HepG2 (cell line): ENCODE data around the gene SAYSD1. TPM values are rescaled to one million over a fixed set of nuclear protein-coding genes. Genes with fewer than 3 reads are reported as not detected.

Experiments used
- ATAC-seq: fragments of 200-7000 bp; cut with Tn5 transposase; 3 replicates; pipeline ENCODE4 v1.9.1; 2020; ENCODE audit warnings: mild to moderate bottlenecking, moderate library complexity
- BruUV-seq: library from RNA; stranded (reverse); fragments of 400-500 nt; replicated peaks from 2 replicates; lab custom pipeline; 2021; lab: Mats Ljungman, UMichigan
- CTCF ChIA-PET: fragments of 300-600 bp; formaldehyde crosslinking; extraction: SDS; loops from one replicate; lab custom pipeline; 2021; ENCODE audit warnings: low total read pairs, inconsistent platforms, low intra/inter-chr PET ratio; lab: Yijun Ruan, JAX
- POLR2A ChIA-PET: fragments of 350-600 bp; sonication (Branson Sonifier 250); formaldehyde crosslinking; loops from one replicate; lab custom pipeline; 2020; ENCODE audit warnings: antibody characterized with exemption, inconsistent platforms; lab: Yijun Ruan, JAX
- DNase-seq: peaks from one replicate; pipeline ENCODE4 v3.0.0-alpha.2; 2015; ENCODE audit warnings: low spot score
- FAIRE-seq: peaks from 3 replicates; lab custom pipeline; 2011; peaks lifted over from hg19 to GRCh38; lab: Jason Lieb, UNC
- H2AFZ ChIP-seq: one replicate; pipeline ENCODE4 v1.6.1; 2011; ENCODE audit warnings: low read length, inconsistent platforms
- H3K27ac ChIP-seq: fragments of 300-600 bp; 3 replicates; pipeline ENCODE4 v1.8.0; 2011; ENCODE audit warnings: mixed run types, mild to moderate bottlenecking, mixed read lengths, low read length, inconsistent platforms; ENCODE audit not compliant: insufficient read depth; ENCODE audit errors: extremely low read length
- H3K27me3 ChIP-seq, 2 experiments: fragments of 200-600 bp in 1 of 2; 2 replicates in 1 of 2; 3 replicates in 1 of 2; pipeline versions ENCODE4 v1.6.0 to v1.8.0; 2011; ENCODE audit warnings: low read length in 2 of 2, mild to moderate bottlenecking in 2 of 2, moderate library complexity in 2 of 2, inconsistent platforms in 1 of 2; ENCODE audit not compliant: insufficient read depth in 2 of 2, control insufficient read depth in 1 of 2
- H3K36me3 ChIP-seq, 2 experiments: fragments of 200-600 bp in 1 of 2; replicated peaks in 1 of 2; 2 replicates in 1 of 2; 3 replicates in 1 of 2; pipeline versions ENCODE4 v1.5.1 to v1.8.0; 2011; ENCODE audit warnings: low read length in 2 of 2, inconsistent platforms in 1 of 2; ENCODE audit not compliant: insufficient read depth in 2 of 2, control insufficient read depth in 1 of 2
- H3K4me1 ChIP-seq: 2 replicates; pipeline ENCODE4 v1.5.1; 2012; ENCODE audit warnings: low read length, inconsistent platforms; ENCODE audit not compliant: insufficient read depth
- H3K4me2 ChIP-seq: 2 replicates; pipeline ENCODE4 v1.6.0; 2011; ENCODE audit warnings: low read depth, low read length, inconsistent platforms
- H3K4me3 ChIP-seq, 3 experiments: fragments of 200-600 bp in 1 of 3; sonication (generic), shearing (Covaris generic) in 1 of 3; replicated peaks in 1 of 3; 2 replicates each; pipeline ENCODE4 v1.5.1; 2011 to 2016; ENCODE audit warnings: low read length in 3 of 3, inconsistent platforms in 2 of 3, low read depth in 2 of 3, mild to moderate bottlenecking in 2 of 3, control low read depth in 1 of 3, mixed read lengths in 1 of 3; ENCODE audit not compliant: insufficient read depth in 1 of 3
- H3K79me2 ChIP-seq: one replicate; pipeline ENCODE4 v1.6.1; 2011; ENCODE audit warnings: low read length, inconsistent platforms; ENCODE audit not compliant: insufficient read depth
- H3K9ac ChIP-seq: 2 replicates; pipeline ENCODE4 v1.6.0; 2011; ENCODE audit warnings: mild to moderate bottlenecking, low read depth, low read length, inconsistent platforms; ENCODE audit not compliant: insufficient read depth
- H3K9me3 ChIP-seq: 2 replicates; pipeline ENCODE4 v1.5.1; 2012; ENCODE audit warnings: mild to moderate bottlenecking, low read length
- H4K20me1 ChIP-seq: 2 replicates; pipeline ENCODE4 v1.6.0; 2011; ENCODE audit warnings: inconsistent platforms, mild to moderate bottlenecking, low read length, moderate library complexity; ENCODE audit not compliant: insufficient read depth
- HIVEP1 ChIP-seq: sonication (generic); formaldehyde crosslinking; IDR thresholded peaks from 2 replicates; pipeline ENCODE4 v1.4.0; 2020; ENCODE audit warnings: mild to moderate bottlenecking, missing genetic modification reagents
- POLR2A ChIP-seq, 2 experiments: IDR thresholded peaks; 2 replicates each; pipeline ENCODE4 v1.6.1; 2011; ENCODE audit warnings: low read depth in 2 of 2, low read length in 2 of 2, mild to moderate bottlenecking in 1 of 2, moderate library complexity in 1 of 2; ENCODE audit not compliant: insufficient read depth in 1 of 2
- RAD51 ChIP-seq: fragments of 450-650 bp; IDR thresholded peaks from 2 replicates; pipeline ENCODE4 v1.6.1; 2016; ENCODE audit warnings: borderline replicate concordance
- RFX1 ChIP-seq: fragments of 450-650 bp; IDR thresholded peaks from 2 replicates; pipeline ENCODE4 v1.6.1; 2017
- SMC3 ChIP-seq: IDR thresholded peaks from 2 replicates; pipeline ENCODE4 v1.6.1; 2011; ENCODE audit warnings: low read length, improper control_type of control experiment
- ZNF570 ChIP-seq: sonication (generic); formaldehyde crosslinking; IDR thresholded peaks from 2 replicates; pipeline ENCODE4 v1.4.0; 2020; ENCODE audit warnings: mild to moderate bottlenecking, missing genetic modification reagents, borderline replicate concordance
- ZNF646 ChIP-seq: sonication (generic); formaldehyde crosslinking; IDR thresholded peaks from 2 replicates; pipeline ENCODE4 v1.9.0; 2021; ENCODE audit warnings: mild to moderate bottlenecking, missing genetic modification reagents
- WGBS: methylation state at CpG from one replicate; pipeline ENCODE4 v1.1.6; 2017; ENCODE audit warnings: low lambda C conversion rate; 5-methylcytosine and 5-hydroxymethylcytosine counted together
- in situ Hi-C: cut with HindIII; loops from 2 replicates; pipeline ENCODE4 v1.10.0; 2017; ENCODE audit warnings: low pct_unique_long_range_greater_than_20kb; ENCODE audit not compliant: extremely low pct_ligation_motif_present
- intact Hi-C: fragments of 100-400 bp; cut with micrococcal nuclease; formaldehyde crosslinking; loops from one replicate; pipeline ENCODE4 v1.10.0; 2022; ENCODE audit not compliant: unreplicated experiment
- polyA plus RNA-seq, 8 experiments: library from polyadenylated mRNA; depleted of rRNA in 3 of 8; stranded (reverse) in 7 of 8; unstranded in 1 of 8; fragments of >200 nt; fragmentation: Illumina TruSeq in 4 of 8; extraction: Trizol in 4 of 8; gene quantifications; 2 replicates each; pipeline versions ENCODE4 v1.2.1 to v1.2.3, GENCODE V29; 2011 to 2016; ENCODE audit warnings: low read depth in 4 of 8, missing spikeins in 1 of 8, mixed read lengths in 1 of 8; ENCODE audit not compliant: insufficient read depth in 1 of 8
- total RNA-seq, 5 experiments: library from RNA; depleted of rRNA; stranded (reverse); fragments of >200 nt; fragmentation: Illumina TruSeq; extraction: Trizol; gene quantifications; 2 replicates each; pipeline ENCODE4 v1.2.3, GENCODE V29; 2016; ENCODE audit warnings: low read depth in 1 of 5

SAYSD1 gene
- total and polyA plus RNA-seq, 2 of the 13 experiments (the other 11 are each of a cell fraction or from before 2014, with no cell fraction given): 10.1 to 16.0 TPM

- no peak overlapping the region for H3K4me3 ChIP-seq
- H3K4me2 ChIP-seq: no peak overlapping the region
- DNase-seq (no peak), FAIRE-seq (no peak), ATAC-seq (no peak)
- intact Hi-C loops: no loop called here
- H3K36me3 ChIP-seq: no peaks in the 10 kb centered on the region
- TF ChIP-seq ZNF570 (CRISPR knock-in tag) (no peak), RAD51 (no peak), RFX1 (no peak), POLR2A (IDR thresholded peaks at IDR 0.05; ENCODE audit: insufficient read depth in 1 of 2, low read depth in 2 of 2, low read length in 2 of 2) (no peak), ZNF646 (CRISPR knock-in tag) (no peak), HIVEP1 (CRISPR knock-in tag) (no peak), SMC3 (no peak)
- in situ Hi-C loops: no loop called here
- ChIA-PET CTCF (no interaction called here), POLR2A (no interaction called here)
- no peaks in the 10 kb centered on the region for H4K20me1 ChIP-seq
- H3K9ac ChIP-seq: no peak overlapping the region
- H2AFZ ChIP-seq: no peak overlapping the region
- H3K27ac ChIP-seq: no peak overlapping the region
- no peaks in the 10 kb centered on the region for H3K9me3 ChIP-seq
- H3K79me2 ChIP-seq: no peaks in the 10 kb centered on the region
- peaks cover 2 to 4% of the 10 kb centered on the region in 2 experiments; a peak in 3 of 5 replicates for H3K27me3 ChIP-seq
- H3K4me1 ChIP-seq: no peaks in the 10 kb centered on the region
- WGBS: 0% methylated on average over 2 of the region's 5 CpGs
- no TSS peak for BruUV-seq
Measured at GRCh38 chr6:39080246-39080875, 34.6 kb downstream of the SAYSD1 start.
